Mesenteric fat pad (tissue), 1 donor: ENCODE results near the gene ZNF670. TPM values are rescaled to one million over a fixed set of nuclear protein-coding genes. Genes with fewer than 3 reads are reported as not detected.
"Not testable (repeated sequence)": the region's sequence is repeated elsewhere in the genome, so short reads cannot be mapped to it uniquely, and the experiment has no call there.

Experiments
- DNase-seq: peaks from one replicate; pipeline ENCODE4 v3.0.0-alpha.2; 2020; ENCODE audit warnings: low spot score
- long read RNA-seq: library from polyadenylated mRNA; unstranded; transcript quantifications from one replicate; pipeline ENCODE4 v2.0.0, GENCODE V29; 2020
- total RNA-seq: library from RNA; stranded (reverse); fragmentation: NEBNext Ultra II Directional; extraction: Animal tissue kit (Norgen Biotek cat#: 25700); gene quantifications from one replicate; pipeline ENCODE4 v1.2.1, GENCODE V29; 2021
- donor health status: DM: yes; HTN: yes; CAD: no.

The ZNF670 gene
- 2.8 TPM for total RNA-seq
- long read RNA-seq, partial matches to known transcripts: 0 of 5 reads
- long read RNA-seq, other reads (novel, unspliced or antisense): 1 of 5 reads

DNA sequence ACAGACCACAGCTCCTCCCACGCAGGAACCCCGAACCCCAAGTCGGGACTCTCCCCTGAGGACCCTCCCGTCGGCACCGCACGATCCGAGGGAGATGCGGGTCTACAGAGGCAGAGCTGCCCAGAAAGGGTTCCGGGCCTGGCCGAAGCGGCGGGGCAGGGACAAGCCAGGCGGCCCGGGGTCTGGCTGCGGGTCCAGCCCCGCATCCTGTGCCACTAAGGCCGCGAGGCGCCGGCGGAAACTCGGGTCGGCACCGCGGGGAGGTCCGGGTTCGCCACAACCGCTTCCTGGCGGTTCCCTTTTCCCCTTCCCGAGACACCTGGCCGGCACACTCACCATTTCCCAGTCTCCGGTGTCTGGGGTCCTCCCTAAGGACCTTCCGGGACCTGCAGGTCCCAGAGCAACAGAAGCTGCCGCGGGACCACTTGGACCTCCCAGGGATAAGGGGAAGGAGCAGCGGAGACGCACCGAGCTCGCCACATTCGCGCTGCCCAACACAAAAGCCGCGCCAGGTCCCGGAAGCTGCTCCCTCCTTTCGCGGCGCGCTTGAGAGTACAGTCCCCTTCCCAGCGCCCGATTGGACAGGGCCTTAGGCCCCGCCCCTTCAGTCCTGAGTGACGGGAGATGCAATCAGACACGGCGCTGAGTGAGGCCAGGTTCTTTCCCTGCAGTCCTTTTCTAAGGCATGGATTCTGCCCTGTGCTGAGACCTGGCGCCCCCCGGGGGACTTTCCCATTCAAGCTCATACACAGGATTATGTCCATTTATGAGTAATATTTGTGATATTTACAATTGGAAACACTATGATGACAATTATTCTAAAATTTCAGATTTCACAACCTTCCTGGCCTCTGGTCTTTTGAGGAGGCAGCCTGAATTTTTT is at the start of gene ZNF670:
Gene ZNF670 (minus strand): TSS at position 554 of the 883 bp plus-strand sequence. CDS start 215 bp downstream, at position 339.
- peak; percentile 97 for DNase-seq

DNA sequence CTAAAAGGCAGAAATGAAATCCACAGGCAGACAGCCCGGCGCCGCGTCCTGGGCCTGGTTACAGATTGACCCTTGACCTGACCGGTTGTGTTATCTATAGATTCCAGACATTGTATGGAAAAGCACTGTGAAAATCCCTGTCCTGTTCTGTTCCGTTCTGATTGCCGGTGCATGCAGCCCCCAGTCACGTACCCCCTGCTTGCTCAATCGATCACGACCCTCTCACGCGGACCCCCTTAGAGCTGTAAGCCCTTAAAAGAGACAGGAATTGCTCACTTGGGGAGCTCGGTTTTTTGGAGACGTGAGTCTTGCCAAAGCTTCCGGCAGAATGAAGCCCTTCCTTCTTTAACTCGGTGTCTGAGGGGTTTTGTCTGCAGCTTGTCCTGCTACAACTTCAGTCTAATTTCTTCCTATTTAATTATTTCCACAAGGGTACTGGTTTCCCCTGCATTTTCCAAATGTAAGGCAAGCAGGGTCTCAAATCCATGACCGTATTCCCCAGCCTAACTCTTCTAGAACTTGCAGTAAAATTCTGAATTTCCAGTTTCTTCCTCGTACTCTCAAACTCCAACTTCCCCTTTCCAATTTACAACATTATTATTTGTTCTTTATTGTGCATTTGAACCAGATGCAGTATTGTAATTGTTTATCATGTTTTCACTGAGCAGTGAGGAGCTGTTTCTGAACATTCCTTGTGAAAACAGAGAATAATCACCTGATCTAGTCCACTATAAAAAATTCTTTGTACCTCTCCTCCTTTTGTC is 49.1 kb upstream of the ZNF670 start:
- DNase-seq: not testable (repeated sequence)

DNA sequence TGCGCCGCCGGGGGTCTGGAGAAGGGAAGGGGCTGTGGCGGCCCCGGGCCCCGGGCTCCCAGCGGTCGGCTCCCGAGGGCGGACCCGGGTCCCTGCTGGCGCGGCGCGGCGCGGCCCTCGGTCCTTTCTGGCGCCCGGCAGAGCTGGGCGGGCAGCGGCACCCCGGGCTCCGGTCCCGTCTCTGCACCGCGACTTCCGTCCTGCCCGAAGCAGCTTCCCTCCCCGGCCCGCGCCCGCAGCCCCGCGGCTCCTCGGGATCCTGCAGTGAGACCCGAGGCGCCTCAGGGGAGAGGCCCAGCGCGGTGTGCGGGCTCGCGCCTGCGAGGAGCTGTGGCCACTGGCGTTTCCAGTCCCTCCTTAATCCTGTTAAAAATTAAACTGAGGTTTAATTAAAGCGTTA is 48.0 kb upstream of the ZNF670 start:
- not testable (repeated sequence) for DNase-seq

DNA sequence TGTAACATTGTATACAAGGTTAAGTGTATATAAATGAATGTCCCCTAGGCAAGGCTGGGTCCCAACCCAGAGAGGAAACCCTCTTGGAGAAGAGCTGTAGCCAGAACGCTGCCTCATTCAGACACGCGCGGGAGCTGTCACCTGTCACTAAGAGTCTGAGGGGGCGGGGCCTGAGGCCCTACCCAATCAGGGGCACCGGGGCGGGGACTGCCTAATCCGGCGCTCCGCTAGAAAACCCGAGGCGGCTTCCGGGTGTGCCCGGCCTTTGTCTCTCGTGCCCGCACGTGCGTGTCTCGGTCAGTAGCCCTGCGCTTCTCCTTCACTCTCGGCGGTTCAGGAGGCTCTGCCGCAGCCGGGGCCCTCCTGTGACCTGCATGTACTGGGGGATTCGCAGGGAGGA is 47.6 kb upstream of the ZNF670 start:
- not testable (repeated sequence) for DNase-seq

DNA sequence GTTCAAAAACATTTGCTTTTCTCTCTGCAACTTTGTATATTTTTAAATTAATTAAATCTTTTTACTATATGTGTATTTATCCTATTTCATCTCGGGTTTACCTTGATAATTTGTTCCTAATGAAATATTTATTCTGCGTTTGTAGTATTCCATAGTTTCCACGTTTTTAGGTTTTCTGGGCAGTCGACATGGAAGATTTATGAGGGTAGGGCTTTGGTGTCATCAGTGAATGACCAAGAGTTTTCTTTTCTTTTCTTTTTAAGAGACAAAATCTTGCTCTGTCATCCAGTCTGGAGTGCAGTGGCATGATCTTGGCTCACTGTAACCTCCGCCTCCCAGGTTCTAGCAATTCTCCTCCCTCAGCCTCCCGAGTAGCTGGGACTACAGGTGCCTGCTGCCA is 42.8 kb upstream of the ZNF670 start:
- DNase-seq: no peak

DNA sequence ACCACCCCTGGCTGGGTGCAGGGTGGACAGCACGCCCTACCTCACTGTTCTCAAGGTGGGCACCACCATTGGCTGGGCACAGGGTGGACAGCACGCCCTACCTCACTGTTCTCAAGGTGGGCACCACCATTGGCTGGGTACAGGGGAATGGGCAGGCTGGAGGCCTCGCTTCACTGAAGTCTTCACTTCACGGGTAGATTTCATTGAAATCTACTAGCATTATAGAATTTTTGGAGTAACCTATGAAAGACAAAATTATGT is 41.7 kb upstream of the ZNF670 start:
- DNase-seq: not testable (repeated sequence)

DNA sequence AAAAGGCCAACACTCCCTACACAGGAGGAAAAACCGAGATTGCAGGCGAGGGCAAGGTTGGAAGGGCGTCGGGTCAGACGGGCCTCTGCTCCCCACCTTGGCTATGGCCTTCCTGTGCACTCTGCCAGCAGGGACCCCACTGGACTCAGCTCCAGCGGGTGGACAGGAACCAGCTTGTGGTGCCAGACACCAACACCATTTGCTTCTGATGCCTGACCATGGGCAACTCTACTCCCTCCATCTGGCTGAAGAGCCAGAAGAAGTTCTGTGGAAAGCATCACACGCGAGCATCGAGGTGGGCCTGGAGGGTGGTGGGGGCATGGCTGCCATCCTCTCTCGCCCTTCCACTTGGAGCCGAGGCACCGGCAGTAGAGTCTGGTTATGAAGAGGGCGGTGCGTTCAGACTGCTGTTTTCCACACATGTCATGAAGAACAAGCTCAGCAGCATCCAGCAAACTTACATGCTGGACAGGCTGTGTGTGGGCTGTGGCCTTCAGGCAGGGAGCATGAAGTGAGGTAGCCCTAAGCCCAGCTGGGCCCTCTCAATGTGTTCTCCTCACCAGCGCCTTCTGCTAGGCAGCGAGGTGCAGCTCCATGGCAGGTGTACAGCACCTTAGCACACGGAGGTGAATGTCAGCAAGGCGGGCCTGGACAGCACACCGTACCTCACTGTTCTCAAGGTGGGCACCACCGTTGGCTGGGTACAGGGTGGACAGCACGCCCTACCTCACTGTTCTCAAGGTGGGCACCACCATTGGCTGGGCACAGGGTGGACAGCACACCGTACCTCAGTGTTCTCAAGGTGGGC is 41.2 kb upstream of the ZNF670 start:
- DNase-seq: no peak

DNA sequence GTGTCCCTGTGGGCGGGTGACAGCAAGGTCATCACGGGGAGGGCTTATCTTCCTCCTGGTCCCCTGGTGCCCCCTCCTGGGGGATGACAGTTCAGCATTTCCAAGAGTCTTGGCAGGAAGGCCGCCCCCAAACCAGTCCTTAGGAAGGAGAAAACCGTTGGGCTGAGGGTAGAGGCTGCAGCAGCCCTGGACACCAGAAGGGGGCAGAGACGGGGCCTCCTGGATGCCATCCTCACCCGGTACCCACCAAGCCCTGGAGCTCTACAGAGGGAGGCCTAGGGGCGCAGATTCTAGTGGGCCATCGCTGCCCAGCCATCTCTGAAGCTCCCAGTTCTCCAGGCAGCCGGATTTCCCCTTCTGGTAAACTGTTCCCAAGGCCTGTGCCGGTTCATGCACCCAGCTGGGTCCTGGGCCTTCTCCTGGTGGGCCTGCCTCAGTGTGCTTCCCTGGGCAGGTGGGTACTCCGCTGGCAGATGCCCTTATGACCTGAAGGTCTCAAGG is 40.4 kb upstream of the ZNF670 start:
- no peak for DNase-seq

DNA sequence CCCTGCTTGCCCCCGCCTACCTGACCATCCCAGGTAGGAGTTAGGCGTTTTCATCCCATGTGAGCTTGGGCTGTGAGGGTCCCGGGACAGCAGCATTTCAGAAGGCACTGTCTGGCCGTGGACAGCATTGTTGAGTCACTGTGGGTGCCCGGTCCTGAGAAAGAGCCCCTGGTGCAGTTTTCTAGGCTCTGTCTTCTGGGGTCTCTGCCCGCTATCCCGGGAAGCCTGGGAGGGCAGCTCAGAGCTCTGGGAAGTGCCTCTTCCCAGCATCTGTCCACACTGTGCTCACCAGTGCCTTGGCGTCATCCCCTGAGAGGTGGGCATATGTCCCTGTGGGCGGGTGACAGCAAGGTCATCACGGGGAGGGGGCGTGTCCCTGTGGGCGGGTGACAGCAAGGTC is 36.9 kb upstream of the ZNF670 start:
- DNase-seq: no peak

DNA sequence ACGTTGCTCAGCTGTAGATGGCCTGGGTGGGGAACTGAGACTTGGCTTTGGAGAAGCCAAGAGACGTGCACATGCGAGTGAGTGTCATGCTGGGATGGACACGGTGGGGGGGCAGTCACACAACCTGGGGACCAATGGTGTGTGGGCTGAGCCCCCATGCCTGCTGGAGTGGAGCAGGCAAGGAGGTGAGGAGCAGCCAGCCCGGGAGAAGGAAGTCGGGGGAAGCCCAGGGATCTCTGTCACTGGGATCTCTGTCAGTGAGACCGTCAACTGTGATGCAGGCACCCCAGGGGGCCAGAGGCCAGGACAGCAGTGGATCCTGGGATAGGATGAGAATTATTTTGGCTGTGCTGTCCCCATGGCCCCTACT is 36.5 kb upstream of the ZNF670 start:
- no peak for DNase-seq

DNA sequence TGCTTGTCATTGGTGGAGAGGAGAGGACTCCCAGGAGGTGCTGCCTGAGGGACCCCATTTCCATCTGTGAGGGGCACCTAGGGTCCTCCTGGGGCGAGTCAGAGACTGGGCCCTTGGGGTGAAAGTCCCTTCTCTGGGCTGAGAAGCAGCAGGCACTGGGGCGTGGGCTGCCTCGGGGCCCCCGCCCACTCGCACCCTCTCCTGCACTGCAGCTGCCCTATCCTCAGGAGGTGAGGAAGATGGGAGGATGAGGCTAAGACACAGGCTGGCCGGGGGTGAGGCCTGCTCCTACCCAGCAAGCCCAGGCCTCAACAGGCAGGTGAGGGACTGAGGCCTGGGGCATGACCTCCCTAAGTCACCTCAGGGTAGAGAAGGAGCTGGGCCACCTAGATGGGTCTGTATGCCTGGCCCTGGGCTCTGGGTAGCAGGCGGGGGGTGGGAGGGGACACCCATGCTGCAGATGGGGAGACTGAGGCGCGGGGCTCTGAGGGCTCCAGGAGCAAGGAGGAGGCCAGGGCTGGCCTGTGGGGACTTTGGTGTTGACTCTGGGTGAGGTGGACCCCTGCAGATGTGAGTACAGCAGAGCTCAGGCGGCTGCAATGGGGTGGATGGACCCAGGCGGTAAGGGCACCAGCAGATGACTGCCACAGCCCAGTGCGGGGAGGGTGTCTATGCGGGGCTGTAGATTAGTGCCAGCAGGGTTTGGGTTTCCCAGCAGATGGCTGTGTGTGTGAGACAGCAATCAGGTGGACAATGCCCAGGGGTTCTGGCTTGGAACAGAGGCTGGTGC is 35.9 kb upstream of the ZNF670 start:
- DNase-seq: no peak

DNA sequence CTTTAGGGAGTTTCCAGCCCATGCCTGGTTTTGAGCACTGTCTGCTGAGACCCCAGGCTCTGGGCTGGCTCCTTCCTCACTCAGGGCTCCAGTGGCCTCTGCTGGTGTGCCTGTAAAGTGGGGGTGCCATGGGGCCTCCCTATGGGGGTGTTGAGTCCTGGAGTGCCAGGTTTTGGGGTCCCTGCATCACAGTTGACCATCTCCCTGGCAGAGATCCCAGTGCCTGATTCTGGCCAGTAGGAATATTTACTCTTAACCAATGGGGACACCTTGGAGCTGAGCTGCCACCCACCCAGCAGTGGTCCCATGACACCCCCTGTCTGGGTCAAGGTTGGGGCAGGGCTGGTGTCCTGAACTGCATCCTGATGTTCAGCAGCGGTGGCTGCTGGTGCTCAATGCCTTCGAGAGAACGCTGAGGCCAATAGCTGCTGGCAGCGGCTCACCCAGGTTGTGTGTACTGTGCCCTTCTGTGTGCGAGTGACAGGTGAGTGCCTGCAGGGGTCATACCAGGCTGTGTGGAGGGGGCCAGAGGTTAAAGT is 35.2 kb upstream of the ZNF670 start:
- no peak for DNase-seq

DNA sequence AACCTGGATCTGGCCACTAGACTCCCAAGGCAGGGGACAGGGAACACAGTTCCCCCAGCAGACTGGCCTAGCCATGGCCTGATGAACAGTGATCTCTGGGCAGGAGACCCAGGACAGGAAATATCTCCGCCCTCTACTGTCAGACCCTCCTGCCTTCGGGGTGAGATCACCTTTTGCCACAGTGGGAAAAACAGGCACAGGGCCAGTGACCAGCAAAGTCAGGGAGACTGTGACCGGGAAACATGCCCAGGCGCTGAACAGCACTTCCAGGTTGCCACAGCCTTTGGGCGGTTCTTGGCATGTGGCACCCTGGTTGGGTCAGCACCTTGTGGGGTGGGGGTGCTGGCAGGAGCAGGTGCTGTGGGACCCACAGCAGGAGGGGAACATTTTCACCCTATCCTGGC is 34.5 kb upstream of the ZNF670 start:
- DNase-seq: no peak

DNA sequence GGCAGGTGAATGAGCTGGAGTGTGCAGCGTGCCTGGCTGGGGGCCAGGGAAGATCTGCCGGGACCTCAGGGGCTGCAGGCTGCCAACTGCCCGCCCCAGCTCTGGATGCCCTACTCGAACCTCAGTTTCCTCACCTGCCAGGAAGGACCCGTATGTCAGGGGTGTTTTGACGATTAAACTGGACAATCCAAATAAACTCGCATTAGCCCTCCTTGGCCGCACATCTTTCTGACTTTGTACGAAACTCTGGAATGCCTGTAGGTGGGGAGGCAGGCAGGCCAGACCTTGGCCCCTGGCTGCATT is 33.8 kb upstream of the ZNF670 start:
- DNase-seq: no peak

DNA sequence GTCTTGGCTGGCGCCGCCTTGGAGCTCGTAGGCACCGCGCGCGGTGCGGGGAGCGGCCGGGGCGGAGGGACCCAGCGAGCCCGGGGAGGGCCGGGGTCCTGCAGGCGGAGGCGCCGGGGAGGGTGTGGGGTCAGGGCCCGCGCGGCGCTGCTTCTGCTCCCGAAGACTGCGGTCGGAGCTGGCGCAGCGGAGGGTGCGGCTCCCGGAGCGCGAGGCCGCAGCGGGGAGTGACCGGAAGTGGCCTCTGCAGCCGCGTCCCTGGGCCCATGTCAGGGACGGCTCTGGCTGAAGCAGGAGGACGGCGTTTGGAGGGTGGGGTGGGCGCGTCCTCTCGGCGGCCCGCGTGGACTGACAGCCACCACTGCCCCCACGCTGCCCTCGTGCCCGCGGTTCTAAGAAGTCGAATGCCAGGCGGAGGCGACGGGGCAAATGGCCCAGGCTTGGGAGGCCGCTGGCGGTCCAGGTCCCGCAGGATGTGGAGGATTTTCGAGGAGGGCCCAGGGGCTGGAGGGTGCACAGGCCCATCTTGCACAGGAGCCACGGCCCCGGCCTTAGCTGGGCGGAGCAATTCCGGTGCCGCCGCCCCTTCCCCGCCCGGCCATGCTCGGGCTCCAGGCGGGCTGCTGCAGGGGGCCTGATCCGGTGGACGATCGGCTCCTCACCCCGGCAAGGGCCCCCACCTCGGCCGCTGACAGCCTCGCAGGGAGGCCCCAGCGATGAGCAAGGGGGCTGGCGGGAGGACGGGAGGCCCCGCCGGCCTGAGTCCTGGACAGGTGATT is 33.3 kb upstream of the ZNF670 start:
- no peak for DNase-seq

DNA sequence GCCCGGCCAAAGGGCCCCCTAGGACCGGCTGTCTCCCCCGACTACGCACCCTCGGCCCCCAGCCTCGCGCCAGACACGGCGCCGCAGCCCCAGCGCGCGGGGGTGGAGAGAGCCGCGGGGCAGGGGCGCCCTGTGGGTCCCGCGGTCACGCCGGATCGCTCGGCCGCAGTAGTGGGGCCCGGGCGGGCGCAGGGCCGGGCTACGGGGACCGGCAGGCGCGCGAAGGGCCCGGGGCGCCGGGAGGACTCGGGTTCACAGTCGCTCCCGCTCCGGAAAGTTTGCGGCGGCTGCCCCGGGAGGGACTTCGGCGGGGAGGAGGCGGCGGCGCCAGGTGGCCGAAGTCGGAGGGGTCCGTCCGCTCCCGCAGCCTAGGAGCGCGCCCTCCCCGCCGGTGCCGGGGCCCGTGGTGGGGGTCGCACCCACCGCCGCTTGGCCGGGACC is 32.7 kb upstream of the ZNF670 start:
- no peak for DNase-seq

DNA sequence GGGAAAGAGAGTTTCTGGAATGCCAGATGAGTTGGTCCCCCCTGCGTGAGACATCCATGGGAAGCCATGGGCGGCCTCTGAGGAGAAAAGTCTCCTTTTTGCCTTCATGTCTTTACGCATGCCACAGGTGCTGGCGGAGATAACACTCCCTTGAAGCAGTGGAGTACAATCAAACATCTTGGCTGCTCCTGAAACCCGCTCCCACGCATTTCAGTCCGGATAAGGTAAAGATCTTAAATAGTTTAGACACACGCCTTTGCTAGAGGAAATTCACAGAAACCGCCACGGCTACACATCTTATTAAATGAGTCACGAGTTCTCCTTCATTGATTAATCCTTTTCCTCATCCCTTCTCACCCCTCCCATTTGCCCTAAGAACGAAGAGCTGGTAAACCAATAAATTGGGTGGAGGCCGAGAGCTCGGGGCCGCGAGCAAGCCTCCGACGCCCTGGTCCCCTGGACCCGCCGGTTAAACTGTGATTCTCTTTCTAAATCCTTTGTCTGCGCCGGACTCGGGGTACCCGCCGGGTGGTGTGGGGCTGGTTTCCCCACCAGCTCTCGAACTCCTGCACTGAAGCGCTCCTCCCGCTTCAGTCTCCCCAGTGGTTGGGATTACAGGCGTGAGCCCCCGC is 32.1 kb upstream of the ZNF670 start:
- DNase-seq: no peak

DNA sequence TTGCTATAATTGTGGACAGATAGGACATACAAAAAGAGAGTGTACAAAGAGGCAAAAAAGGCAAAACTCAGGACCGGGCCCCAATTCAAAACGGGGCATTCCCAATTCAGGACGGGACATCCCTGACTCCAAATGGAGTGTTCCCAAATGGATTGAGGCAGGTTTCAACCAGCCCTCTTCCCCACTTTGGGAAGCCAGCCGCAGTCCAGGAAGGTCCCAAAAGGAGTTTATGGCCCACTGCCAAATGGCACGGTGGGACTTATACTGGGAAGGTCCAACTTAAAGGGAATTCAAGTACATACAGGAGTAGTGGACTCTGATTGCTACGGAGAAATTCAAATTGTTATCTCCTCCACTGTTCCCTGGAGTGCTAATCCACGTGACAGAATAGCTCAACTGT is 29.1 kb upstream of the ZNF670 start:
- DNase-seq: no peak

DNA sequence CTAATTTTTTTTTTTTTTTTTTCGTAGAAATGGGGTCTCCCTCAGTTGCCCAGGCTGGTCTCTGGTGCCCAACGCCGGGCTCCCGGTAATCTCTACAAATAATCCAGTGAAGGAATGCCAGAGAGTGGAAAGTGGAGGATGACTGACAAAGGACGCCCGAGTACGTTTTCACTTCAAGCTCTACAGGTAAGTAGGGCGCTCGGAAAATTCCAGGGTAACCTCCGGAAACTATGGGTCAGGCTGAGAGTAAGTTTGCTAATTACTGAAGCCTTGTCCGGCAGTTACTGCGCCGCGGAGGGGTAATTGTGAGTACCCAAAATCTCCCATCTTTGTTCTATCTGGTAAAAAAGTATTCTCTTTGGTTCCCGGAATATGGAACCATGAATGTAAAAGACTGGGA is 27.4 kb upstream of the ZNF670 start:
- DNase-seq: no peak
